ENCODE results near the gene YTHDC1. TPM values are rescaled to one million over a fixed set of nuclear protein-coding genes. Genes with fewer than 3 reads are reported as not detected.

The YTHDC1 gene
- total and polyA plus RNA-seq, 2 experiments from 2014 or later = 72.3 to 144 TPM

DNA sequence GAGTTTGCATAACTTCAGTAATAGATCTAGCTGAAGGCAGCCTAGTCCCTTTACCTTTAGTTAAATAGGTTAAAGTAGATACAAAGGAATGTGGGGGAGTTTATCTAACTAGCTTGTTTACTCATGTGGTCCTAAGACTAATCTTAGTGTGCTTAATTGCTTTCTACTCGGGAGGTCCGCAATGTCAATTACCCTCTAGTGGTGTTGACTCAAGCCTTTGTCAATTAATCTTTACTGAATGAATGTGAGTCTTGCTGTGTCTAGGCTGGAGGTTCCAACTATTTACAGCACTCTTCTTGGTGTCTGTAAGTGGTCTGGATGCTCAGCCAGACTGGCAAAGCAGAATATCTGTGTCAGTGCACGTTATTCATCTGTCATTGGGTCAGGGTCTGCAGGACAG lies 17.9 kb upstream of the YTHDC1 start:
- H3K4me3 Mint-ChIP-seq = no peak overlapping the region
- Histone ChIP-seq H2AFZ (no peak overlapping the region), H3F3A (replicated peaks; ENCODE audit: low read depth) (no peaks in the 10 kb centered on the region), H3K27me3 (ENCODE audit: insufficient read depth) (peaks cover 70% of the 10 kb centered on the region), H3K9me2 (ENCODE audit: insufficient read depth) (no peaks in the 10 kb centered on the region), H3K4me2 (no peak overlapping the region), H4K20me1 (replicated peaks; ENCODE audit: insufficient read depth) (no peaks in the 10 kb centered on the region), H3K79me2 (replicated peaks; ENCODE audit: insufficient read depth) (no peaks in the 10 kb centered on the region), H3K27ac (ENCODE audit: low read depth) (no peak overlapping the region), H3K4me1 (ENCODE audit: insufficient read depth) (peaks cover 23% of the 10 kb centered on the region), H3K36me3 (ENCODE audit: insufficient read depth) (no peaks in the 10 kb centered on the region), H3K4me3 (no peak overlapping the region)
- TF ChIP-seq, protein P1, sequence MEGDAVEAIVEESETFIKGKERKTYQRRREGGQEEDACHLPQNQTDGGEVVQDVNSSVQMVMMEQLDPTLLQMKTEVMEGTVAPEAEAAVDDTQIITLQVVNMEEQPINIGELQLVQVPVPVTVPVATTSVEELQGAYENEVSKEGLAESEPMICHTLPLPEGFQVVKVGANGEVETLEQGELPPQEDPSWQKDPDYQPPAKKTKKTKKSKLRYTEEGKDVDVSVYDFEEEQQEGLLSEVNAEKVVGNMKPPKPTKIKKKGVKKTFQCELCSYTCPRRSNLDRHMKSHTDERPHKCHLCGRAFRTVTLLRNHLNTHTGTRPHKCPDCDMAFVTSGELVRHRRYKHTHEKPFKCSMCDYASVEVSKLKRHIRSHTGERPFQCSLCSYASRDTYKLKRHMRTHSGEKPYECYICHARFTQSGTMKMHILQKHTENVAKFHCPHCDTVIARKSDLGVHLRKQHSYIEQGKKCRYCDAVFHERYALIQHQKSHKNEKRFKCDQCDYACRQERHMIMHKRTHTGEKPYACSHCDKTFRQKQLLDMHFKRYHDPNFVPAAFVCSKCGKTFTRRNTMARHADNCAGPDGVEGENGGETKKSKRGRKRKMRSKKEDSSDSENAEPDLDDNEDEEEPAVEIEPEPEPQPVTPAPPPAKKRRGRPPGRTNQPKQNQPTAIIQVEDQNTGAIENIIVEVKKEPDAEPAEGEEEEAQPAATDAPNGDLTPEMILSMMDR (conservative IDR thresholded peaks at IDR 0.05; ENCODE audit: low read depth in 2 of 2) = no peak
- TF ChIP-seq POLR2AphosphoS5 (IDR thresholded peaks at IDR 0.05; ENCODE audit: low read depth) (peak; percentile 32; the same call in 1 of the 2 replicates), EZH2phosphoT487 (IDR thresholded peaks at IDR 0.05; ENCODE audit: unreplicated experiment) (no peak), NANOG (IDR thresholded peaks at IDR 0.05; ENCODE audit: borderline replicate concordance) (peak; percentile 89)
- H3K27me3 Mint-ChIP-seq (ENCODE audit: insufficient read depth, low read depth, poor library complexity) = peaks cover 42% of the 10 kb centered on the region
- peaks cover 25% of the 10 kb centered on the region for H3K36me3 Mint-ChIP-seq (ENCODE audit: low read depth)
- peak; percentile 77 for ATAC-seq
- H3K27ac Mint-ChIP-seq = no peak overlapping the region
- DNase-seq (ENCODE audit: low spot score) = peak; percentile 47
- H3K9me3 Mint-ChIP-seq = peaks cover 33% of the 10 kb centered on the region
- peaks cover 27% of the 10 kb centered on the region for H3K4me1 Mint-ChIP-seq

DNA sequence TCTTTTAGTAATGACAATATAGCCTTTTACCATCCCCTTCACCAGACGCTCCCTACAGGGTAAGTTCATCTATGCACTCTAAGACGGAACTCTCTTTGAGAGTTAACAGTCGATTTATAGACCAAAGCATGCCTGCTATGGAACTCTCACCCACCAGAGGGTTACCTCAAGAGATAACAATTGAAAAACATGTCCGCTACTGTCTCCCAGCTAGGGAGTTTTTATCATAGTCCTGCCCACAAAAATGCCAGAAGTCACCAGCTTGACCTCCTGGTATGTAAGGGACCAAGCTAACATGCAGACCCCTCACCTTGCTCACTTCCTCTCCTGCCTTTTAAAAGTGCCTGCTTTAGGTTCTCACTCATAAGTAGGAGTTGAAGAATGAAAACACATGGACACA lies 16.7 kb upstream of the YTHDC1 start:
- Histone ChIP-seq H2AFZ (no peak overlapping the region), H3K79me2 (replicated peaks; ENCODE audit: insufficient read depth) (no peaks in the 10 kb centered on the region), H3K36me3 (ENCODE audit: insufficient read depth) (no peaks in the 10 kb centered on the region), H3K4me2 (no peak overlapping the region), H3K9me2 (ENCODE audit: insufficient read depth) (no peaks in the 10 kb centered on the region), H3K4me3 (no peak overlapping the region), H3K4me1 (ENCODE audit: insufficient read depth) (peaks cover 15% of the 10 kb centered on the region), H3F3A (replicated peaks; ENCODE audit: low read depth) (no peaks in the 10 kb centered on the region), H3K27ac (ENCODE audit: low read depth) (no peak overlapping the region), H4K20me1 (replicated peaks; ENCODE audit: insufficient read depth) (no peaks in the 10 kb centered on the region), H3K27me3 (ENCODE audit: insufficient read depth) (peaks cover 70% of the 10 kb centered on the region)
- Mint-ChIP-seq H3K36me3 (ENCODE audit: low read depth) (peaks cover 25% of the 10 kb centered on the region), H3K4me3 (no peak overlapping the region), H3K27ac (no peak overlapping the region), H3K4me1 (peaks cover 21% of the 10 kb centered on the region), H3K9me3 (peaks cover 33% of the 10 kb centered on the region), H3K27me3 (ENCODE audit: insufficient read depth, low read depth, poor library complexity) (peaks cover 42% of the 10 kb centered on the region)
- no peak for ATAC-seq
- no peak for DNase-seq (ENCODE audit: low spot score)
- TF ChIP-seq EZH2phosphoT487 (IDR thresholded peaks at IDR 0.05; ENCODE audit: unreplicated experiment) (no peak), CREB1 (CRISPR knock-in tag; IDR thresholded peaks at IDR 0.05; ENCODE audit: low read depth) (no peak), NANOG (IDR thresholded peaks at IDR 0.05; ENCODE audit: borderline replicate concordance) (no peak), JUNB (IDR thresholded peaks at IDR 0.05; ENCODE audit: unreplicated experiment) (no peak), ZNF331 (CRISPR knock-in tag; IDR thresholded peaks at IDR 0.05; ENCODE audit: low read depth) (no peak), ZNF114 (CRISPR knock-in tag; IDR thresholded peaks at IDR 0.05) (no peak), POLR2AphosphoS5 (IDR thresholded peaks at IDR 0.05; ENCODE audit: low read depth) (no peak), STAT1 (IDR thresholded peaks at IDR 0.05; ENCODE audit: unreplicated experiment) (no peak), EZH2 (IDR thresholded peaks at IDR 0.05; ENCODE audit: low read depth, unreplicated experiment) (no peak)
- TF ChIP-seq, protein P2, sequence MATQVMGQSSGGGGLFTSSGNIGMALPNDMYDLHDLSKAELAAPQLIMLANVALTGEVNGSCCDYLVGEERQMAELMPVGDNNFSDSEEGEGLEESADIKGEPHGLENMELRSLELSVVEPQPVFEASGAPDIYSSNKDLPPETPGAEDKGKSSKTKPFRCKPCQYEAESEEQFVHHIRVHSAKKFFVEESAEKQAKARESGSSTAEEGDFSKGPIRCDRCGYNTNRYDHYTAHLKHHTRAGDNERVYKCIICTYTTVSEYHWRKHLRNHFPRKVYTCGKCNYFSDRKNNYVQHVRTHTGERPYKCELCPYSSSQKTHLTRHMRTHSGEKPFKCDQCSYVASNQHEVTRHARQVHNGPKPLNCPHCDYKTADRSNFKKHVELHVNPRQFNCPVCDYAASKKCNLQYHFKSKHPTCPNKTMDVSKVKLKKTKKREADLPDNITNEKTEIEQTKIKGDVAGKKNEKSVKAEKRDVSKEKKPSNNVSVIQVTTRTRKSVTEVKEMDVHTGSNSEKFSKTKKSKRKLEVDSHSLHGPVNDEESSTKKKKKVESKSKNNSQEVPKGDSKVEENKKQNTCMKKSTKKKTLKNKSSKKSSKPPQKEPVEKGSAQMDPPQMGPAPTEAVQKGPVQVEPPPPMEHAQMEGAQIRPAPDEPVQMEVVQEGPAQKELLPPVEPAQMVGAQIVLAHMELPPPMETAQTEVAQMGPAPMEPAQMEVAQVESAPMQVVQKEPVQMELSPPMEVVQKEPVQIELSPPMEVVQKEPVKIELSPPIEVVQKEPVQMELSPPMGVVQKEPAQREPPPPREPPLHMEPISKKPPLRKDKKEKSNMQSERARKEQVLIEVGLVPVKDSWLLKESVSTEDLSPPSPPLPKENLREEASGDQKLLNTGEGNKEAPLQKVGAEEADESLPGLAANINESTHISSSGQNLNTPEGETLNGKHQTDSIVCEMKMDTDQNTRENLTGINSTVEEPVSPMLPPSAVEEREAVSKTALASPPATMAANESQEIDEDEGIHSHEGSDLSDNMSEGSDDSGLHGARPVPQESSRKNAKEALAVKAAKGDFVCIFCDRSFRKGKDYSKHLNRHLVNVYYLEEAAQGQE (IDR thresholded peaks at IDR 0.05; ENCODE audit: unreplicated experiment) = no peak
- TF ChIP-seq, protein P3, sequence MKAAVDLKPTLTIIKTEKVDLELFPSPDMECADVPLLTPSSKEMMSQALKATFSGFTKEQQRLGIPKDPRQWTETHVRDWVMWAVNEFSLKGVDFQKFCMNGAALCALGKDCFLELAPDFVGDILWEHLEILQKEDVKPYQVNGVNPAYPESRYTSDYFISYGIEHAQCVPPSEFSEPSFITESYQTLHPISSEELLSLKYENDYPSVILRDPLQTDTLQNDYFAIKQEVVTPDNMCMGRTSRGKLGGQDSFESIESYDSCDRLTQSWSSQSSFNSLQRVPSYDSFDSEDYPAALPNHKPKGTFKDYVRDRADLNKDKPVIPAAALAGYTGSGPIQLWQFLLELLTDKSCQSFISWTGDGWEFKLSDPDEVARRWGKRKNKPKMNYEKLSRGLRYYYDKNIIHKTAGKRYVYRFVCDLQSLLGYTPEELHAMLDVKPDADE (IDR thresholded peaks at IDR 0.05) = no peak
